Neural cell (in vitro differentiated cells): ENCODE measurements around the gene TMEM30A.

Experiments used
- CTCF ChIP-seq: fragments of 450-650 bp; IDR thresholded peaks from 2 replicates; pipeline ENCODE4 v1.5.1; 2014; ENCODE audit warnings: antibody characterized with exemption, mild to moderate bottlenecking, moderate library complexity; ENCODE audit not compliant: poor library complexity, severe bottlenecking
- EP300 ChIP-seq: fragments of 450-650 bp; conservative IDR thresholded peaks from 2 replicates; pipeline ENCODE4 v1.6.1; 2014; ENCODE audit warnings: antibody characterized with exemption, mild to moderate bottlenecking, moderate library complexity; ENCODE audit not compliant: poor library complexity, severe bottlenecking
- MXI1 ChIP-seq: fragments of 450-650 bp; conservative IDR thresholded peaks from 2 replicates; pipeline ENCODE4 v1.6.1; 2014; ENCODE audit warnings: antibody characterized with exemption, mild to moderate bottlenecking; ENCODE audit not compliant: poor library complexity, severe bottlenecking
- POLR2AphosphoS5 ChIP-seq: IDR thresholded peaks from 2 replicates; pipeline ENCODE4 v1.6.1; 2012
- REST ChIP-seq: IDR thresholded peaks from 2 replicates; pipeline ENCODE4 v1.6.1; 2012; ENCODE audit warnings: borderline replicate concordance
- SMC3 ChIP-seq: fragments of 450-650 bp; conservative IDR thresholded peaks from 2 replicates; pipeline ENCODE4 v1.6.1; 2014; ENCODE audit warnings: antibody characterized with exemption, mild to moderate bottlenecking, moderate library complexity; ENCODE audit not compliant: poor library complexity

- TF ChIP-seq CTCF (no peak), EP300 (no peak), REST (no peak), MXI1 (no peak), POLR2AphosphoS5 (no peak), SMC3 (no peak)
Observed at GRCh38 chr6:75331151-75331550, 46.6 kb upstream of the TMEM30A start.
